NB4 (cell line): ENCODE data around the gene TRAPPC3.

Experiments used
- POLR2A ChIP-seq: IDR thresholded peaks from 2 replicates; pipeline ENCODE4 v1.6.1; 2011; ENCODE audit warnings: mild to moderate bottlenecking; ENCODE audit not compliant: insufficient read length; ENCODE audit errors: extremely low read depth
- TF ChIP-seq, protein P1 (sequence below): IDR thresholded peaks from one replicate; pipeline ENCODE4 v1.5.1; 2012; ENCODE audit warnings: low read depth, low read length

DNA sequence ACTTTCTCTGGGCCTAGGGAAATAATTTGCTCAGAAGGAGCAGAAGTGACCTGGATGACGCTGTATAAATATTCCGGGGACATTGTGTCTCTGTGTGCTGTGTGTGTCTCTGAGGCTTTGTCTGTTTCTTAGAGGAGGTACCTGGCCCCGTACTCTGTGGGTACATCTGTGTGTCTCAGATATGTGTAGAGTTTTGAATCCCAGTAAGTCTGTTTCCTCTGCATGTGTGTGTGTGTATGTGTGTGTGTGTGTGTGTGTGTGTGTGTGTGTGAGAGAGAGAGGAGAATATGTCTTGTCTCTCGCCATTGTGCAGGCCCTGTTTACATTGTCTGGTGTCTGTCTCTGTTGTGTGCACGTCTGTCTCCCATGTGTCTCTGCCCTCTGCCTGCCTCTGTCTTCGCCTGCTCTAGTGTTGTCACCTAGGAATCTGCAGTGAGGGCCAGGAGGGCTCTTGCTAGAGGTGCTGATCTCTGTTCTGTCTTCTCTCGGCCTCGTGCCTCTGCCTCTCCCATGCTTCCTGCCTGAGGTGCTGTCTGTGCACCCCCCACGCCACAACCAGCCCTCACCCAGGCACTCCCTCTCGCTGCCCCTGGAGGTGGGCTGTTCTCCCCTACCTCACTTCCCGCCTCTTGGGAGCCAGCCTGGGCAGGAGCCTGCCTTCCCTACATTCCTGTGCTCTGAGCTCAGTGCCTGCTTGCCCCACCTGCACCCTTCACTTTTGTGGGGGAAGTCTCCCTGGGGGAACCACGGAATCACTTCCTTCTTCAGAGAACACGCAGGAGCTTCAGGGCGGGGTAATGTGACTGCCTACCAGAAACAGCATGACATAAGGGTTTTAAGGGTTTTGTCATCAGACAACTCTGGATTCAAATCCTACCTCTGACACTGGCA, 12.6 kb upstream of the TRAPPC3 start:
- no peak for TF ChIP-seq POLR2A
- TF ChIP-seq, protein P1, sequence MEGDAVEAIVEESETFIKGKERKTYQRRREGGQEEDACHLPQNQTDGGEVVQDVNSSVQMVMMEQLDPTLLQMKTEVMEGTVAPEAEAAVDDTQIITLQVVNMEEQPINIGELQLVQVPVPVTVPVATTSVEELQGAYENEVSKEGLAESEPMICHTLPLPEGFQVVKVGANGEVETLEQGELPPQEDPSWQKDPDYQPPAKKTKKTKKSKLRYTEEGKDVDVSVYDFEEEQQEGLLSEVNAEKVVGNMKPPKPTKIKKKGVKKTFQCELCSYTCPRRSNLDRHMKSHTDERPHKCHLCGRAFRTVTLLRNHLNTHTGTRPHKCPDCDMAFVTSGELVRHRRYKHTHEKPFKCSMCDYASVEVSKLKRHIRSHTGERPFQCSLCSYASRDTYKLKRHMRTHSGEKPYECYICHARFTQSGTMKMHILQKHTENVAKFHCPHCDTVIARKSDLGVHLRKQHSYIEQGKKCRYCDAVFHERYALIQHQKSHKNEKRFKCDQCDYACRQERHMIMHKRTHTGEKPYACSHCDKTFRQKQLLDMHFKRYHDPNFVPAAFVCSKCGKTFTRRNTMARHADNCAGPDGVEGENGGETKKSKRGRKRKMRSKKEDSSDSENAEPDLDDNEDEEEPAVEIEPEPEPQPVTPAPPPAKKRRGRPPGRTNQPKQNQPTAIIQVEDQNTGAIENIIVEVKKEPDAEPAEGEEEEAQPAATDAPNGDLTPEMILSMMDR: no peak
